Fibroblast of lung (primary cell): ENCODE data around the gene HIVEP3. TPM values are rescaled to one million over a fixed set of nuclear protein-coding genes. Genes with fewer than 3 reads are reported as not detected.

Experiments used
- DNase-seq, 2 donors: peaks; one replicate each; pipeline versions ENCODE4 v3.0.0 to v3.0.0-alpha.2; 2010; ENCODE audit warnings: low read depth in 2 of 2
- H2AFZ ChIP-seq: 2 replicates; pipeline ENCODE4 v1.5.1; 2012; ENCODE audit warnings: low read length, control low read depth, inconsistent platforms
- H3K27ac ChIP-seq: 2 replicates; pipeline ENCODE4 v1.5.1; 2011; ENCODE audit warnings: low read length, control low read depth; ENCODE audit not compliant: insufficient read depth
- H3K27me3 ChIP-seq: 2 replicates; pipeline ENCODE4 v1.5.1; 2011; ENCODE audit warnings: mild to moderate bottlenecking, low read length; ENCODE audit not compliant: control insufficient read depth, insufficient read depth
- H3K36me3 ChIP-seq: 2 replicates; pipeline ENCODE4 v1.5.1; 2011; ENCODE audit warnings: low read length; ENCODE audit not compliant: control insufficient read depth, insufficient read depth
- H3K4me1 ChIP-seq: 2 replicates; pipeline ENCODE4 v1.5.1; 2011; ENCODE audit warnings: low read length; ENCODE audit not compliant: control insufficient read depth, insufficient read depth; ENCODE audit errors: extremely low read depth
- H3K4me2 ChIP-seq: 2 replicates; pipeline ENCODE4 v1.5.1; 2011; ENCODE audit warnings: low read length, control low read depth; ENCODE audit not compliant: insufficient read depth; ENCODE audit errors: extremely low read depth
- H3K4me3 ChIP-seq, 4 experiments: fragments of 200-600 bp in 1 of 4; sonication (generic) in 1 of 4; replicated peaks in 1 of 4; 2 replicates each; pipeline ENCODE4 v1.5.1; 2011 to 2016; ENCODE audit warnings: low read length in 4 of 4, low read depth in 3 of 4, mild to moderate bottlenecking in 3 of 4, control low read depth in 2 of 4, inconsistent platforms in 1 of 4, mixed read lengths in 1 of 4; ENCODE audit not compliant: insufficient read depth in 1 of 4; ENCODE audit errors: control extremely low read depth in 1 of 4
- H3K79me2 ChIP-seq: 2 replicates; pipeline ENCODE4 v1.5.1; 2012; ENCODE audit warnings: mild to moderate bottlenecking, low read length, inconsistent platforms; ENCODE audit not compliant: control insufficient read depth, insufficient read depth
- H3K9ac ChIP-seq: 2 replicates; pipeline ENCODE4 v1.5.1; 2011; ENCODE audit warnings: mild to moderate bottlenecking, low read length, control low read depth; ENCODE audit not compliant: insufficient read depth
- H3K9me3 ChIP-seq: 2 replicates; pipeline ENCODE4 v1.5.1; 2012; ENCODE audit warnings: low read depth, low read length; ENCODE audit not compliant: control insufficient read depth, insufficient read depth
- H4K20me1 ChIP-seq: 2 replicates; pipeline ENCODE4 v1.5.1; 2011; ENCODE audit warnings: low read length; ENCODE audit not compliant: control insufficient read depth, insufficient read depth; ENCODE audit errors: extremely low read depth
- CTCF ChIP-seq, 2 donors: IDR thresholded peaks in 1 of 2; conservative IDR thresholded peaks in 1 of 2; 1 replicate in 1 of 2; 2 replicates in 1 of 2; pipeline ENCODE4 v1.5.1; 2011 to 2012; ENCODE audit warnings: low read length in 2 of 2, control low read depth in 1 of 2, inconsistent platforms in 1 of 2, low read depth in 1 of 2, mild to moderate bottlenecking in 1 of 2
- EZH2 ChIP-seq: IDR thresholded peaks from 2 replicates; pipeline ENCODE4 v1.5.1; 2012; ENCODE audit warnings: low read length, control low read depth, mild to moderate bottlenecking; ENCODE audit errors: missing control alignments
- polyA plus RNA-seq, 2 donors: library from polyadenylated mRNA; depleted of rRNA in 1 of 2; stranded (reverse) in 1 of 2; unstranded in 1 of 2; fragments of >200 nt; gene quantifications; 2 replicates each; pipeline ENCODE4 v1.2.1, GENCODE V29; 2011 to 2012; ENCODE audit warnings: missing spikeins in 1 of 2
- total RNA-seq: library from RNA; depleted of rRNA; stranded (reverse); fragments of >200 nt; gene quantifications from 2 replicates; pipeline ENCODE4 v1.2.1, GENCODE V29; 2014

The HIVEP3 gene
- total and polyA plus RNA-seq, 2 donors (not counting 1 experiment from before 2014, with no cell fraction given), result 0.83 to 3.2 TPM

- Histone ChIP-seq H3K36me3 (no peaks in the 10 kb centered on the region), H3K4me2 (no peak overlapping the region), H4K20me1 (no peaks in the 10 kb centered on the region), H3K4me1 (peaks cover 21% of the 10 kb centered on the region), H3K79me2 (no peaks in the 10 kb centered on the region), H3K4me3 (no peak overlapping the region), H3K9ac (no peak overlapping the region), H3K27me3 (no peaks in the 10 kb centered on the region), H2AFZ (no peak overlapping the region), H3K27ac (no peak overlapping the region), H3K9me3 (no peaks in the 10 kb centered on the region)
- TF ChIP-seq CTCF (conservative IDR thresholded peaks at IDR 0.05 in 1 of 2, IDR thresholded peaks at IDR 0.05 in 1 of 2; ENCODE audit: low read depth in 1 of 2, low read length in 2 of 2), result no peak
- TF ChIP-seq EZH2, result no peak
- DNase-seq, result peak; percentile 39 to 87
These were observed 17.9 kb downstream of the HIVEP3 start for GRCh38 chr1:41900603-41901444.

- Histone ChIP-seq H4K20me1 (no peaks in the 10 kb centered on the region), H3K36me3 (no peaks in the 10 kb centered on the region), H3K4me2 (no peak overlapping the region), H2AFZ (no peak overlapping the region), H3K9ac (no peak overlapping the region), H3K4me1 (peaks cover 22% of the 10 kb centered on the region), H3K4me3 (no peak overlapping the region), H3K79me2 (no peaks in the 10 kb centered on the region), H3K27me3 (no peaks in the 10 kb centered on the region), H3K27ac (no peak overlapping the region), H3K9me3 (no peaks in the 10 kb centered on the region)
- DNase-seq, result peak; percentile 69 to 78
- TF ChIP-seq EZH2, result no peak
- no peak for TF ChIP-seq CTCF (conservative IDR thresholded peaks at IDR 0.05 in 1 of 2, IDR thresholded peaks at IDR 0.05 in 1 of 2; ENCODE audit: low read depth in 1 of 2, low read length in 2 of 2)
These were observed 20.5 kb downstream of the HIVEP3 start for GRCh38 chr1:41898191-41898713.

GRCh38 chr1:41895552-41895951 lies 23.2 kb downstream of the HIVEP3 start:
- Histone ChIP-seq H3K79me2 (no peaks in the 10 kb centered on the region), H2AFZ (no peak overlapping the region), H3K4me2 (no peak overlapping the region), H4K20me1 (no peaks in the 10 kb centered on the region), H3K9me3 (no peaks in the 10 kb centered on the region), H3K27ac (no peak overlapping the region), H3K4me1 (peaks cover 15% of the 10 kb centered on the region), H3K9ac (no peak overlapping the region), H3K27me3 (no peaks in the 10 kb centered on the region), H3K4me3 (no peak overlapping the region), H3K36me3 (no peaks in the 10 kb centered on the region)
- no peak for DNase-seq
- TF ChIP-seq EZH2, result no peak
- no peak for TF ChIP-seq CTCF (conservative IDR thresholded peaks at IDR 0.05 in 1 of 2, IDR thresholded peaks at IDR 0.05 in 1 of 2; ENCODE audit: low read depth in 1 of 2, low read length in 2 of 2)
